Measurements from ENCODE around the gene TRPM6. TPM values are rescaled to one million over a fixed set of nuclear protein-coding genes. Genes with fewer than 3 reads are reported as not detected.
"Not testable (repeated sequence)": the region's sequence is repeated elsewhere in the genome, so short reads cannot be mapped to it uniquely, and the experiment has no call there.

Gene TRPM6
- total and polyA plus RNA-seq, 4 experiments from 2014 or later: not detected

DNA sequence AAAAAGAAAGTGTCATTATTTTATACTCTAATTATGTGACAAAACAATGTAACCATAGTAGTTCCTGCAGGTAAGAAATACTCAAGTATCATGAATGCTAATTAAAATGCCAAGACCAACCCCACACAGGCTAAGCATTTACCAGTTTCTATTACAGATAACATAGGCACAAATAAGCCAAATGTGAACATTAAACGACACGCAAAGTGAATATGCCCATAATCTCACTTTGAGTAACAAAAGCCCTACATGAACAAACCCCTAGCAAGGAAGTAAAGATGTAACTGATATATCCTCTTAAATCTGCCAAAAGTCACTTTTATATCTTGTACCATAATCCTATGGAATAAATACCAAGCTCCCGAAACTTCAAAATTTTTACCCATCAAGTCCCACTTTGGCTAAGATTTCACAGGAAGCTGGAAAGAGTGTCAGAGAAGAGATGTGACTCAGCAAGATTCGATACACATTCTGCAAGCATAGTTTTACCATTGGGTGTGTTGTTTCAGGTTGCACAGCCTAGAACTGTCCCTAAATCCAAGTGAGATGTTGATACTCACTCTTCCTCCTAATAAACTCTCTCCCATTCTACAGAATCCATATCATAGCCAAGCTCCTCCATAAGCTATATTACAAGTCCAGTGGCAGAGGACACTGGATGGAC is 28.8 kb downstream of the TRPM6 start:
- ChIA-PET POLR2A (ENCODE audit: partially characterized antibody) (no interaction called here), CTCF (ENCODE audit: partially characterized antibody) (interaction anchor here (1.0 kb wide), 1 partner anchor 93 kb away, joined by 3 read pairs; the partner anchor contains the start of gene C9orf40)
- Mint-ChIP-seq H3K4me1 (peaks cover 4 to 9% (median 7%) of the 10 kb centered on the region in 4 donors), H3K4me3 (no peak overlapping the region), H3K27me3 (no peaks in the 10 kb centered on the region), H3K36me3 (no peaks in the 10 kb centered on the region), H3K9me3 (no peaks in the 10 kb centered on the region), H3K27ac (no peak overlapping the region)
- Histone ChIP-seq H3K4me3 (ENCODE audit: low read length in 2 of 2) (no peak overlapping the region), H3K36me3 (ENCODE audit: insufficient read depth, low read length) (no peaks in the 10 kb centered on the region), H3K27me3 (ENCODE audit: insufficient read depth, low read length) (no peaks in the 10 kb centered on the region), H3K27ac (ENCODE audit: low read depth, low read length) (no peak overlapping the region), H3K4me1 (ENCODE audit: insufficient read depth, low read length) (no peaks in the 10 kb centered on the region), H3K9me3 (ENCODE audit: control insufficient read depth in 1 of 2, low read length in 2 of 2) (no peaks in the 10 kb centered on the region)
- DNase-seq: no peak
- intact Hi-C loops (cut with micrococcal nuclease): no loop called here

DNA sequence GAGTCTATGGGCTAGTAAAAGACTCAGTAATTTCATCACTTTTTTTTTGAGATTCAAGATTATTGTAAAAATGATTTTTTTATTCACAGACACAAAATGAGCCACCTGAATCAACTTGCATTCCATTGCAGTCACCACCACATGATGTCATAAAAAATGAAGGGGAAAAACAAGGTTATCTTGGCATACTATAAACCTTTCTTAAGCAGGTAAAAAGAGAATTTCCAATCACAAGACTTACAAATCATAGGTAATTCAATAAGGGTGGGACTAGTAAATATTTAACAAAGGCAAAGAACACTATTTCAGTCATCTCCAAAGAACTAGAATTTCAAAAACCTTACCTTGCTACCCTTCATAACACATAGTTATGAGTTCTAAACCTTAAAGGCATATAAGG is 30.7 kb downstream of the TRPM6 start:
- intact Hi-C loops (cut with micrococcal nuclease): no loop called here
- CTCF ChIA-PET (ENCODE audit: partially characterized antibody): no interaction called here
- no peaks in the 10 kb centered on the region for H3K4me1 ChIP-seq (ENCODE audit: insufficient read depth, low read length)

GRCh38 chr9:74855072-74855471 is 32.6 kb downstream of the TRPM6 start:
- H3K4me3 ChIP-seq (ENCODE audit: low read length in 2 of 2): no peak overlapping the region
- H3K27ac ChIP-seq (ENCODE audit: low read depth, low read length): no peak overlapping the region
- no peak overlapping the region for H3K4me3 Mint-ChIP-seq
- H3K9me3 ChIP-seq (ENCODE audit: control insufficient read depth in 1 of 2, low read length in 2 of 2): no peaks in the 10 kb centered on the region
- no peak overlapping the region for H3K27ac Mint-ChIP-seq
- H3K4me1 ChIP-seq (ENCODE audit: insufficient read depth, low read length): no peaks in the 10 kb centered on the region
- no peaks in the 10 kb centered on the region for H3K9me3 Mint-ChIP-seq
- H3K36me3 Mint-ChIP-seq: no peaks in the 10 kb centered on the region
- intact Hi-C loops (cut with micrococcal nuclease): no loop called here
- H3K27me3 Mint-ChIP-seq: no peaks in the 10 kb centered on the region
- H3K4me1 Mint-ChIP-seq: no peaks in the 10 kb centered on the region
- ChIA-PET POLR2A (ENCODE audit: partially characterized antibody) (no interaction called here), CTCF (ENCODE audit: partially characterized antibody) (no interaction called here)
- H3K36me3 ChIP-seq (ENCODE audit: insufficient read depth, low read length): no peaks in the 10 kb centered on the region
- DNase-seq: no peak
- H3K27me3 ChIP-seq (ENCODE audit: insufficient read depth, low read length): no peaks in the 10 kb centered on the region

More for the DNA sequence above, 30.7 kb downstream of the TRPM6 start:
- no peak overlapping the region for H3K27ac ChIP-seq (ENCODE audit: low read depth, low read length)
- Mint-ChIP-seq H3K27ac (no peak overlapping the region), H3K4me3 (no peak overlapping the region), H3K27me3 (no peaks in the 10 kb centered on the region), H3K36me3 (no peaks in the 10 kb centered on the region), H3K4me1 (peaks cover 2 to 5% (median 4%) of the 10 kb centered on the region in 4 donors), H3K9me3 (no peaks in the 10 kb centered on the region)
- H3K9me3 ChIP-seq (ENCODE audit: control insufficient read depth in 1 of 2, low read length in 2 of 2): no peaks in the 10 kb centered on the region
- POLR2A ChIA-PET (ENCODE audit: partially characterized antibody): no interaction called here
- H3K27me3 ChIP-seq (ENCODE audit: insufficient read depth, low read length): no peaks in the 10 kb centered on the region
- no peak overlapping the region for H3K4me3 ChIP-seq (ENCODE audit: low read length in 2 of 2)
- DNase-seq: no peak
- H3K36me3 ChIP-seq (ENCODE audit: insufficient read depth, low read length): no peaks in the 10 kb centered on the region

- CTCF ChIA-PET (ENCODE audit: partially characterized antibody); H3K27ac ChIP-seq (ENCODE audit: low read depth, low read length); H3K9me3 Mint-ChIP-seq; H3K4me1 ChIP-seq (ENCODE audit: insufficient read depth, low read length); H3K4me1 Mint-ChIP-seq; H3K9me3 ChIP-seq (ENCODE audit: control insufficient read depth in 1 of 2, low read length in 2 of 2); H3K27me3 Mint-ChIP-seq; H3K27me3 ChIP-seq (ENCODE audit: insufficient read depth, low read length); intact Hi-C loops (cut with micrococcal nuclease); H3K4me3 Mint-ChIP-seq; POLR2A ChIA-PET (ENCODE audit: partially characterized antibody); H3K4me3 ChIP-seq (ENCODE audit: low read length in 2 of 2); DNase-seq; H3K27ac Mint-ChIP-seq; H3K36me3 ChIP-seq (ENCODE audit: insufficient read depth, low read length); H3K36me3 Mint-ChIP-seq: not testable (repeated sequence)
Measured at GRCh38 chr9:74853024-74853423, 34.7 kb downstream of the TRPM6 start.

GRCh38 chr9:74848153-74848525 is 39.6 kb downstream of the TRPM6 start:
- Histone ChIP-seq H3K27me3 (ENCODE audit: insufficient read depth, low read length) (no peaks in the 10 kb centered on the region), H3K36me3 (ENCODE audit: insufficient read depth, low read length) (no peaks in the 10 kb centered on the region), H3K4me1 (ENCODE audit: insufficient read depth, low read length) (no peaks in the 10 kb centered on the region), H3K27ac (ENCODE audit: low read depth, low read length) (no peak overlapping the region), H3K9me3 (ENCODE audit: control insufficient read depth in 1 of 2, low read length in 2 of 2) (no peaks in the 10 kb centered on the region), H3K4me3 (ENCODE audit: low read length in 2 of 2) (no peak overlapping the region)
- CTCF ChIA-PET (ENCODE audit: partially characterized antibody): no interaction called here
- POLR2A ChIA-PET (ENCODE audit: partially characterized antibody): no interaction called here
- no peak overlapping the region for H3K27ac Mint-ChIP-seq
- H3K4me1 Mint-ChIP-seq: peaks cover 0 to 6% (median under 1%) of the 10 kb centered on the region in 4 donors
- no peak for DNase-seq
- peaks cover 0 to 2% (median 0%) of the 10 kb centered on the region in 8 donors for H3K9me3 Mint-ChIP-seq
- no peak overlapping the region for H3K4me3 Mint-ChIP-seq
- intact Hi-C loops (cut with micrococcal nuclease): no loop called here
- H3K27me3 Mint-ChIP-seq: peaks cover 5 to 7% of the 10 kb centered on the region in 2 donors
- no peaks in the 10 kb centered on the region for H3K36me3 Mint-ChIP-seq

GRCh38 chr9:74847478-74848152 is 40.1 kb downstream of the TRPM6 start:
- Histone ChIP-seq H3K4me1 (ENCODE audit: insufficient read depth, low read length) (no peaks in the 10 kb centered on the region), H3K27ac (ENCODE audit: low read depth, low read length) (no peak overlapping the region), H3K9me3 (ENCODE audit: control insufficient read depth in 1 of 2, low read length in 2 of 2) (no peaks in the 10 kb centered on the region), H3K36me3 (ENCODE audit: insufficient read depth, low read length) (no peaks in the 10 kb centered on the region), H3K27me3 (ENCODE audit: insufficient read depth, low read length) (no peaks in the 10 kb centered on the region), H3K4me3 (ENCODE audit: low read length in 2 of 2) (no peak overlapping the region)
- POLR2A ChIA-PET (ENCODE audit: partially characterized antibody): no interaction called here
- Mint-ChIP-seq H3K36me3 (no peaks in the 10 kb centered on the region), H3K9me3 (peaks cover 0 to 2% (median 0%) of the 10 kb centered on the region in 8 donors), H3K4me3 (no peak overlapping the region), H3K27me3 (peaks cover 5 to 8% of the 10 kb centered on the region in 2 donors), H3K4me1 (peaks cover 0 to 6% (median under 1%) of the 10 kb centered on the region in 4 donors), H3K27ac (no peak overlapping the region)
- CTCF ChIA-PET (ENCODE audit: partially characterized antibody): no interaction called here
- intact Hi-C loops (cut with micrococcal nuclease): no loop called here
- DNase-seq: no peak

DNA sequence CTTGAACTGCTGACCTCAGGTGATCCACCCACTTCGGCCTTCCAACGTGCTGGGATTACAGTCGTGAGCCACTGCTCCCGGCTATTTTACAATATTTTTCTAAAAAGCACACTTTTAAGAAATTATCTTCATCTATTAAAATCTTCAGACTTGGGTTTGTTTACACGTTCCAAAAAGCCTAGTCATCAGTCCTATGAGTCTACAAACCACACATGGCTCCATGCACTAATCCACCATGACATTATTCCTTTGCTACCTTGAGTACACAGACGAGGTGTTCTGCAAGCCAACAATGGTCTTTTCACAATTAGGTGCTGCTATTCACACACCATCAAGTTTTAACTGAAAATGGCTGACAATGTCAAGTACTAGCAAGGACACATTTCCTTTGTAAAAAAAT is 41.0 kb downstream of the TRPM6 start:
- ChIA-PET POLR2A (ENCODE audit: partially characterized antibody) (no interaction called here), CTCF (ENCODE audit: partially characterized antibody) (no interaction called here)
- H3K4me3 Mint-ChIP-seq: no peak overlapping the region
- H3K36me3 ChIP-seq (ENCODE audit: insufficient read depth, low read length): no peaks in the 10 kb centered on the region
- H3K9me3 Mint-ChIP-seq: peaks cover 0 to 2% (median 0%) of the 10 kb centered on the region in 8 donors
- peaks cover 0 to 6% (median under 1%) of the 10 kb centered on the region in 4 donors for H3K4me1 Mint-ChIP-seq
- no peak overlapping the region for H3K27ac ChIP-seq (ENCODE audit: low read depth, low read length)
- H3K9me3 ChIP-seq (ENCODE audit: control insufficient read depth in 1 of 2, low read length in 2 of 2): no peaks in the 10 kb centered on the region
- no peaks in the 10 kb centered on the region for H3K27me3 ChIP-seq (ENCODE audit: insufficient read depth, low read length)
- no peak overlapping the region for H3K27ac Mint-ChIP-seq
- no peaks in the 10 kb centered on the region for H3K4me1 ChIP-seq (ENCODE audit: insufficient read depth, low read length)
- intact Hi-C loops (cut with micrococcal nuclease): no loop called here
- no peak for DNase-seq
- H3K4me3 ChIP-seq (ENCODE audit: low read length in 2 of 2): no peak overlapping the region
- H3K27me3 Mint-ChIP-seq: peaks cover 5 to 8% of the 10 kb centered on the region in 2 donors
- no peaks in the 10 kb centered on the region for H3K36me3 Mint-ChIP-seq

Measured in CD4-positive, alpha-beta memory T cell (primary cell).